CD4-positive, alpha-beta T cell treated with Interleukin-12 subunit alpha and Interleukin-12 subunit beta, for 1 hour (primary cell): Measurements from ENCODE around the gene TDRD12.
A peak's percentile ranks its signal among the peaks of the same experiment; 100 is the strongest.
"Not testable (repeated sequence)": the region's sequence is repeated elsewhere in the genome, so short reads cannot be mapped to it uniquely, and the experiment has no call there.

Experiments
- DNase-seq: peaks from one replicate; pipeline ENCODE4 v3.0.0-alpha.2; 2020

TDRD12 gene

DNA sequence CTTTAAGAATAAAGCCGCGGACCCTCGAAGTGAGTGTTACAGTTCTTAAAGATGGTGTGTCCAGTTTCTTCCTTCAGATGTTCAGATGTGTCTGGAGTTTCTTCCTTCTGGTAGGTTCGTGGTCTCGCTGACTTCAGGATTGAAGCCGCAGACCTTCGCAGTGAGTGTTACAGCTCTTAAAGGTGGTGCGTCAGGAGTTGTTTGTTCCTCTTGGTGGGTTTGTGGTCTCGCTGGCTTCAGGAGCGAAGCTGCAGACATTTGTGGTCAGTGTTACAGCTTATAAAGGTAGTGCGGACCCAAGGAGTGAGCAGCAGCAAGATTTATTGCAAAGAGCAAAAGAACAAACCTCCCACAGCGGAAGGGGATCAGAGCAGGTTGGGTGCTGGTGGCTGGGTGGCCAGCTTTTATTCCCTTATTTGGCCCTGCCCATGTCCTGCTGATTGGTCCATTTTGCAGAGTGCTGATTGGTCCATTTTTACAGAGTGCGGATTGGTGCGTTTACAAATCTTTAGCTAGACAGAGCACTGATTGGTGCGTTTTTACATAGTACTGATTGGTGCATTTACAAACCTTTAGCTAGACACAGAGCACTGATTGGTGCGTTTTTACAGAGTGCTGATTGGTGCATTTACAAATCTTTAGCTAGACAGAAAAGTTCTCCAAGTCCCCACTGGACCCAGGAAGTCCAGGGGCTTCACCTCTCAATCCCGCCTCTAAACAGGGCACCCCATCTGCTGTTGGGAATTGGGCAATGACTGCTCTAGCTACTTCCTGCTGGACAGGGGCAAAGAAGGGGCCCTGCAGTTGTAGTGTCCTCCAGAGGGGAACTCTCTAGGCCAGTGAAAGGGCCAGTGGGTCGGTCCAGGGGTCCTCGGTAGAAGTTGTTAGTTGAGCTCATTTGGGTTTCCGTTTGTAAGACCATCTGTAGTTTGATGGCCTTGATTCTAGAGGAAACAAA, 26.1 kb upstream of the TDRD12 start:
- peak; percentile 60 for DNase-seq

DNA sequence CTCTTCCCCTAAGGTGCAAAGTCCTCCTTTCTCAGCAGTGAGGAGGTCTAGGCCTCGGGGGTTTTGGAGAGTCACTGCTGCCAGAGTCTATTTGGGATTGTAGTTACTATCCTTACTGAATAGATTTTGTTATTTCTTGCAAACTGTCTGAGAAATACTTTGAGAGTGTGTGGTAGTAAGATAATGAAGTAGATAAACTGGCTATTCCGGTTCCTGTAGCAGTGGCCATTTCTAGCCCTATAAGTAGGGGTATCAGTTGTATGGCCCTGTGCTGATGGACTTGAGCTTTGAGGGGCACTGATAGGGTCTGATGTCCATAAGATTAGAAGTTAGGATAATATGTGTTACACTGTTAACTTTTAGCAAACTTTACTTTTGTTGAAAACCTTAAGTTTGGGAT, 25.3 kb upstream of the TDRD12 start:
- DNase-seq, result not testable (repeated sequence)

DNA sequence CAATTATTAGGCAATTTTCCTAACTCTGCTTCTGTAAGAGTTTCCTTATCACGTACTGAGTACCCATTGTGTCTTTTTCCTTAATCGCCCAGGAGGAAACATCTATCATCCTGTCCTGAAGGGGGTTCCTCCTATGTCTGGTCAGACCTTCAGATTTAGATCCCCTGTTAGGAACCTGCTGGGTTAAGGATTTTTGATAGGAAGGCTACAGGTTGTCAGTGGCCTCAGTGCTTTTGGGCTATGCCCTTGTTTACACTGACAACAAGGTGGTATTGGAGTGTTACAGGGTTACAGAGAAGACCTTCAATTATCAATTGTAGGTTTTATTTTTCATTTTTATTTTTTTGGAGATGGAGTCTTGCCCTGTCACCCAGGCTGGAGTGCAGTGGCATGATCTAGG, 24.7 kb upstream of the TDRD12 start:
- not testable (repeated sequence) for DNase-seq

DNA sequence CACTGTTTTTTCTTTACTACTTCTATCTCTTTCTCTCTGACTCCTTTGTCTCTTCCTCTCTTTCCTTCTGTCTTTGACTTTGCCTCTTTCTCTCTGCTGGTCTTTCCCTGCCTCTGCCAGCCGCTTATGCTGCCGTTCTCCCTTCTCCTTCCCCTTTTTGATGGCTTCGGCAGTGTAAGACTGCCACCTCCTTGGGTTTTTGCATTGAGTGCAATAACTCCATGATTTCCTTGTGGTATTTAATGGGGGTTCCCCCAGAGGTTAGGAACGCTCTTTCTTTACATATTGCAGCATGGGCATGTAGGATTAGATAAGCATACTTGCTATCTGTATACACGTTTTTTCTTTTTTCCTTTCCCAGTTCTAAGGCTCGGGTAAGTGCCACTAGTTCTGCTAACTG, 24.1 kb upstream of the TDRD12 start:
- DNase-seq, result not testable (repeated sequence)

DNA sequence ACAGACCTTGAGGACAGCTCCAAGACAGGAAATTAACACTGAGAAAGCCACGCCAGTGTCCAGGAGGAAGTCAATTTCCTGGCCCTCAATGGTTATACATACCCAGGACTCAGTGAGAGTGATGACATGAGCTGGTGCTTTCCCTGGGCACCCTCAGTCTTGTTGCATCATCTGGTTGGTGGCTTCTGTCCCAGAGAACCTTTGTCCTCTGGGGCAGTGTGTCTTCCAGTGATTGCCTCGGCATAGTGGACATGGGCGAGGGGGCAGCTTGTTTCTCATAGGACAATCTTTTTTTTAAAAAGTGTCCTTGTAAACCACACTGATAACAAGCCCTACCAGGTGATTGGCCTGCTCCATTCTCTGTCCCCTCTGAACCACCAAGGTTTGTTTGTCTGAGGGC, 22.8 kb upstream of the TDRD12 start:
- not testable (repeated sequence) for DNase-seq

DNA sequence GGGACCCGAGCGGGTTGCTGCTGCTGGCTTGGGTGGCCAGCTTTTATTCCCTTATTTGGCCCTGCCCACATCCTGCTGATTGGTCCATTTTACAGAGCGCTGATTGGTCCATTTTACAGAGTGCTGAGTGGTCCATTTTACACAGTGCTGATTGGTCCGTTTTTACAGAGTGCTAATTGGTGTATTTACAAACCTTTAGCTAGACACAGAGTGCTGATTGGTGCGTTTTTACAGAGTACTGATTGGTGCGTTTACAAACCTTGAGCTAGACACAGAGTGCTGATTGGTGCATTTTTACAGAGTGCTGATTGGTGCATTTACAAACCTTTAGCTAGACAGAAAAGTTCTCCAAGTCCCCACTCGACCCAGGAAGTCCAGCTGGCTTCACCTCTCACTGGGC, 19.4 kb upstream of the TDRD12 start:
- not testable (repeated sequence) for DNase-seq

DNA sequence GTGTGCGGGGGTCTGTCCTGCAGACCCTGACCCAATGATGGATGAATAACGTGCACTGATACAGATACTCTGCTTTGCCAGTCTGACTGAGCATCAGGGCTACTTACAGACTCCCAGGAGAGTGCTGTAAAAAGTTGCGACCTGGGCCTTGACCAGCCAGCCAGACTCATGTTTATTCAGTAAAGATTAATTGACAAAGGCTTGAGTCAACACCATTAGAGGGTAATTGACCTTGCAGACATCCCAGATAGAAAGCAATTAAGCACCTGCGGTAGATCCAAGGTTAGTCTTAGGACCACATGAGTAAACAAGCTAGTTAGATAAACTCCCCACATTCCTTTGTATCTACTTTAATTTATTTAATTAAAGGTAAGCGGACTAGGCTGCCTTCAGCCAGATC, 17.6 kb upstream of the TDRD12 start:
- no peak for DNase-seq

DNA sequence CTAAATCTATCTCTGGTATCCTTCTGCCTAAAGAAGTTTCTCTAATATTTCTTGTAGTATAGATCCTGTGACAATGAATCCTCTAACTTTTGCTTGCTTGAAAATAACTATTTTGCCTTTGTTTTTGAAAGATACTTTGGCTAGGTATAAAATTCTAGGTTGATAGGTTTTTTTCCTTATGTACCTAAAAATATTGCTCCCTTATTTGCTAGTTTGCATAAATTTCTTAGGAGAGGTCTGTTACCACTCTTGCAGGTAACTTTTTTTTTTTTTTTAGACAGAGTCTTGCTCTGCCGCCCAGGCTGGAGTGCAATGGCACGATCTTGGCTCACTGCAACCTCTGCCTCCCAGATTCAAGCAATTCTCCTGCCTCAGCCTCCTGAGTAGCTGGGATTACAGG, 15.6 kb upstream of the TDRD12 start:
- DNase-seq, result not testable (repeated sequence)

DNA sequence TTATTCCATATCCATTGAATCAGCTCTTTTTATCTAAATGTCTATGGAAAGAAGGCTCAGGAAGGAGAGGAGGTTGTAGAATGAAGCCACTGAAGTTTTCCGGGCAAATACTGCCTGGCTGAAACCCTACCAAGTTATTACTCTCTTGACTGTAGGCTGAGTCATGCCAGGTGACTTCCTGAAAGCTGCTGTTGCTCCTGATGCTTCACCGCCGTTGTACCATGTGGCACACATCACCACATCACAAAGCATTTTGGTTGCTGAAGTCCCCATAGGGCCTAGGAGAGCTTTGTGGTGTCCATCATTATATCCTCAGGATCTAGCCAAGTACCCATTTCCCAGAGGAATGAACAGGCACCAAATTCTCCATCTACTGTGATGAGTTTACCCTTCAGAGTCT, 11.1 kb upstream of the TDRD12 start:
- DNase-seq, result no peak

DNA sequence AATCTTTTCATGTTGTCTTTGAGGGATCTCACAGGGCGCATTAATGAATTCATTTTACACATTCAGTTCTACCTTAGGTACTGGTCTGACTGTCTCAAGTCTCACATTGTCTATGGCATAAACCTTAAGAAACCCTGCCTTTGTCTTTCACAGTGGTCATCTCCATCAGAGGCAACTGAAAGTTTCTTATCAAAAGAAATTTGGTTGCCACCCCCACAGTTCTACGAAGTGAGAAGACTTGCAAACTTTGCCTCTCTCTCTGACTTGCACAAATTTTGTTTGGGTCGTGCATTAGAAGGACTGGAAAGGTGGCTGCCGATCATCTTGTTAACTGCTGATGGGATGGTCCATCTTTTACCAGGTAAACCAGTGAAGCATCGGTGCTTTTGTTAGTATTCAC, 10.5 kb upstream of the TDRD12 start:
- DNase-seq, result no peak

DNA sequence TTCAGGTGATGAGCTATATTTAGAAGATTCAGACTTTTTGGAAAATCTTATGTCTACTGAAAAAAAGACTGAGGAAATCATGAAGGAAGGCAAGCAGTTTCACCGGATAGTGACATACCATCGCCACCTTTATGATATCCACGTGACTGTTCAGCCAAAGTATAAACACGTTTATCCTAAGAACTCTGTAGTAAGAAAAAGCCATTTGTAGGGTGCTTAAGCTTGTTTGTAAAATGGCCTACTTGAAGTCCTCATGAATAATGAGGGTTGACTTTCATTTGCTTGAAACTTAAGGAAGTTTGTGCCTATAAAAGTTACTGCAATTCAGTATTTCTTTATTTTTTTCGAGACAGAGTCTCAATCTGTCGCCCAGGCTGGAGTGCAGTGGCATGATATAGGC, 7.8 kb upstream of the TDRD12 start:
- DNase-seq, result no peak

DNA sequence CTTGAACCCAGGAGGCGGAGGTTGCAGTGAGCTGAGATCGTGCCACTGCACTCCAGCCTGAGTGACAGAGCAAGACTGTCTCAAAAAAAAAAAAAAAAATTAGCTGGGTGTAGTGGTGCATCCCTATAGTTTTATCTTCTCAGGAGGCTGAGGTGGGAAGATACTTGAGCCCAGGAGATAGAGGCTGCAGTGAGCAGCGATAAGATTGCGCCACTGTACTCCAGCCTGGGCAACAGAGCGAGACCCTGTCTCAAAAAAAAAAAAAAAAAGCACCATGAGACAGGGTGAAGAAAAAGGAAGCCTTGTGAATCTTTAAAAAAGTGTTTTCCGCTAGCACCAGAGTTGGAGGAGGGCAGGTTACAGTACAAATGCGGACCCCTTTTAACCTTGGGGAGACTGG, 3.4 kb upstream of the TDRD12 start:
- not testable (repeated sequence) for DNase-seq

DNA sequence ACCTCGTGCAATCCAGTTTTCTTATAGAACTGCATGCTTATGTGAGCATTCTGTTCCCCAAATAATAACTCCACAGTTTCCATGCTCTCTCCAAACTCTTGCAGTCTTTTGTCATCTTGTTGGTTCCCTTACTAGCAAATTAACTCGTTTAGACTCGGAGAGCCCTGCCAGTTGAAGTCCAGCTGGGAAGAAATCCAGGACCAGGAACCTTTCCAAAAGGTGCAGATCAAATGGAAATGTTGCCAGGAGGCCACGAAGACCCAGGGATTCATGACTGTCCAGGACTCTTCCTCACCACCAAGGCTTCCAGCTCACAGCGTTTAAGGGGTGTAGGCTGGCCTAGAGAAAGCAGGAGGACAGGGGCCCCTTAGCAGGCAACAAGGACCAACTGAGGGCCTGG, 2.1 kb upstream of the TDRD12 start:
- no peak for DNase-seq

DNA sequence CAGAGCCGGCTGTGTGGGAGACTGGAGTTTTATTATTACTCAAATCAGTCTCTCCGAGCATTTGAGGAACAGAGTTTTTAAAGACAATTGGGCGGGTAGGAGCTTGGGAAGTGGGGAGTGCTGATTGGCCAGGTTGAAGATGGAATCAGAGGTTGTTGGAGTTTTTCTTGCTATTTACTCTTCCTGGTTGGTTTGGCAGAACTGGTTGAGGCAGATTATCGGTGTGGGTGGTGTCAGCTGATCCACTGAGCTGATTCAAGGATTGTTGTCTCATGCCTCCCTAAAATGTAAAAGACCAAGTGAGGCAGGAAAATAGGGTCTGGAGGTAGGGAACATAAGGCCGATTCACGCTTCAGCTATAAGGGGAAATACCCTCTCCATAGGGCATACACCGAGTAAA, 1.3 kb upstream of the TDRD12 start:
- no peak for DNase-seq

DNA sequence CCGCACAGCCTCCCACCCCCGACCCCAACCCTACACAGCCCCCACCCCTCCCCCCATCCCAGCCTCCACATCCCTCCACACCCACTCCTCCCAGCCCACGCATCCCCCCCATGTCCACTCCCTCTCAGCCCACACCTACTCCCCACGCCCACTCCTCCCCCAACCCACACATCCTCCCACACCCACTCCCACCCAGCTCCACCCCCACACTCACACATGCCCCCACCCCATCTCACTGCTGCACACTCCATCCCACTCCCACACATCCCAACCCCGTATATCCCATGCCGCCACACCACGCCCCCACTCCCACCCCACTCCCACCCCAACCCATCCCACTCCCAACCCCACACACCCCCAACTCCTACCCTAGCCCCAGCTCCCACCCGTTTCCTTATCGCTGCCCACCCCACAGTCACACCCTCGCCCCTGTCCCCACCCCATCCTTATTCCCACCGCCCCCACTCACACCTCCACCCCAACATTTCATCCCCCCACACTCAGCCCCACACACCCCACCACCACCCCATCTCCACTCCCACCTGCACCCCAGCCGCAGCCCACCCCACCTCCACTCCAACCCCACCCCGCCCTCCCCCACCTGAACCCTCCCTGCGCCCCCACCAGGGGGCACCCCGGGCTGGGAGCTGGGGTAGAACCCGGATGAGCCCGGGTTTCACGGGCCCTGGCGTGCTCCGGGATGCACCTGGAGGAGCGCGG, 809 bp downstream of the TDRD12 start:
- no peak for DNase-seq

DNA sequence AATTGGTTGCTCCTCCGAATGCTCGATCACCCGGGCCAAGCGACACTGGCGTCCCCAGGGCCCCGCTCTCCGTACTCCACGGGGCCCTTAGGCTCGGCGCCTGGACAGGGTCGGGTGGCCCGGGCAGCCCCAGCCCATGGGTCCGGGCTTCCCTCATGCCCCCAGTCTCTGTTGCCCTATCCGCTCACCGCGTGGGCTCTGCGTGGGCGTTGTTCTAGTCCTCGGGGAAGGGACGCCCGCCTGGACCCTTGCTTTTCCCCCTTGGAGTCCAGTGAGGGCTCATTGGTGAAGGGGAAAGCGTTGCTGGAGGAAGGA, 1.3 kb downstream of the TDRD12 start:
- DNase-seq, result no peak

DNA sequence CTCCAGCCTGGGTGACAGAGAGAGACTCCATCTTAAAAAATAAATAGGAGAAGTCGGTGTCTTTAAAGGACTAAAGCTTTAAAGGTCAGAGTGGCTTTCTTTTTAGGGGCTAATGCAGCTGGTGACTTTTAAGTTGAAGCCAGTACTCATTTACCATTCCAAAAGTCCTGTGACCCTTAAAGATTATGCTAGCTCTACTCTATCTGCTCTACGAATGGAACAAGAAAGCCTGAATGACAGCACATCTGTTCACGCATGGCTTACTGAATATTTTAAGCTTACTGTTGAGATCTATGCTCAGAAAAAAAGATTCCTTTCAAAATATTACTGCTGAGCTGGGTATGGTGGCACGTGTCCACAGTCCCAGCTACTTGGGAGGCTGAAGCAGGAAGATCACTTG, 16.4 kb downstream of the TDRD12 start:
- no peak for DNase-seq

DNA sequence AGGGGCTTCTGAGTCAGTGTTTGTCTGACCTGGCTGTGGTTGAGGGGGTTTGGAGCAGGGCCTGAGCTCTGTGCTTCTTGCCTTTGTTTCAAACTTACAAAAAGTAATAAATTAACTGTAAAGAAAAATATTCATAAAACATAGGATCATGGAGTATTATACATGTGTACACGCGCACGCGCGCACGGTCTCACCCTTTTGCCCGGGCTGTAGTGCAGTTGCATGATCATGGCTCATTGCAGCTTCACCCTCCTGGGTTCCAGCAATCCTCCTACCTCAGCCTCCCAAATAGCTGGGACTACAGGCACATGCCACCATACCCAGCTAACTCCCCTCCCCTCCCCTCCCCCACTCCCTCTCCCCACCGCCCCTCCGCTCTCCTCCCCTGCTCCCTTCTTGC, 23.5 kb downstream of the TDRD12 start:
- no peak for DNase-seq

DNA sequence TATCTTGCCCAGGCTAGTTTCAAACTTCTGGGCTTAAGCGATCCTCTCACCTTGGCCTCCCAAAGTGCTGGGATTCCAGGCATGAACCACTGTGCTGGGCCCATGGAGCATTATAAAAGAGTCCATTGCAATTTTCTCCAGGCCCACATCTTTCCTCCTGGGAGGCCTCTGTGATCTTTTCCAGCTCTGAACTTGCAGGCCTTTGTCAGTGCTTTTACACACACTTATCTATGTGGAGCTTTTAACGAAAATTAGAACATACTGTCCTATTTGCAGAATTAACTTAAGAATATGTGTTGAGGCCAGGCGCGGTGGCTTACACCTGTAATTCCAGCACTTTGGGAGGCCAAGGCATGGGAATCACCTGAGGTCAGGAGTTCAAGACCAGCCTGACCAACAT, 23.9 kb downstream of the TDRD12 start:
- no peak for DNase-seq

DNA sequence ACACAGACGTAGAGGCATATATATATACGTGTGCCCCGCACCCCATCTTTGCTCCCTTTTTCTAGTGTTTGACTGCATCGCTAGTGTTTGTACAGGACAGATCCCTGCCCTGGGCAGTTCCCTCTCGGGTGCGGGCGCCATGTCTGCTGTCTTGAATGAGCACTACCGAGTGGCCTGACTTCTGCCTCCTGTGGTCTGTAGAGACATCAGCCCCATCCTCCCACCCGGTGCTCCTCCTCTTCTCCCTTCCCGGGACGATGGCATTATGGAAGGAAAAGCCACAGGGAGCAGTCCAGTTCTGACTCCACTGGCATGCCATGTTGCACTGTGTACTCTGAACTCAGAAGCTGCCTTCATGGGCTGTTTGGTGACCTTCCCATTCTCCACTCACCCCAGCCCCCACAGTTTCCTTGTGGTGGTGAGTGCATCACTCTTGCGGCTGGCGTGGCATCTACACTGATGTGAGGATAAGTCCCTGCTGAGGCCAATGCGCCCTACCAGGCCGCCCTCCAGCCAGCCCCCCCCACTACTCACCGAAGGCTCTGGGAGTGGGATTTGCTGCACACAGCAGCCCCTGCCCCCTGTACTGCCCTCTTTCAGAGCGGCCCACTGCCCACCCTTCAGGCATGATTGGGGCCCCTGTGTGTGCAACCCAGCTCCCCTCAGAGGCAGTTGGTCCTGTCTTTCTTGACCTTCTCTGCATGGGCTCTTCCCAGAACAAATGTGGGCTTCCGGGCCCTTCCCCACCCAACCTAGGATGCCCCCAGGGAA, 25.2 kb downstream of the TDRD12 start:
- DNase-seq, result no peak

DNA sequence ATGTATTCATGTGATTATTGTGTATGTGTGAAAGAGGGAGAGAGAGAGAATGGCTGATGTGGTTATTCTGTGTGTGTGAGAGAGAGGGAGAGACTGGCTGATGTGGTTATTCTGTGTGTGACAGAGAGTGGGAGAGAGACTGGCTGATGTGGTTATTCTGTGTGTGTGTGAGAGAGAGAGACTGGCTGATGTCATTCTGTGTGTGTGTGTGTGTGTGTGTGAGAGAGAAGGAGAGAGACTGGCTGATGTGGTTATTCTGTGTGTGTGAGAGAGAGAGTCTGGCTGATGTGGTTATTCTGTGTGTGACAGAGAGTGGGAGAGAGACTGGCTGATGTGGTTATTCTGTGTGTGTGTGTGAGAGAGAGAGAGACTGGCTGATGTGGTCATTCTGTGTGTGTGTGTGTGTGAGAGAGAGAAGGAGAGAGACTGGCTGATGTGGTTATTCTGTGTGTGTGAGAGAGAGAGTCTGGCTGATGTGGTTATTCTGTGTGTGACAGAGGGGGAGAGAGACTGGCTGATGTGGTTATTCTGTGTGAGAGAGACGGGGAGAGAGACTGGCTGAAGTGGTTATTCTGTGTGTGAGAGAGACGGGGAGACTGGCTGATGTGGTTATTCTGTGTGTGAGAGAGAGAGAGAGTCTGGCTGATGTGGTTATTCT, 26.2 kb downstream of the TDRD12 start:
- peak; percentile 54 for DNase-seq

DNA sequence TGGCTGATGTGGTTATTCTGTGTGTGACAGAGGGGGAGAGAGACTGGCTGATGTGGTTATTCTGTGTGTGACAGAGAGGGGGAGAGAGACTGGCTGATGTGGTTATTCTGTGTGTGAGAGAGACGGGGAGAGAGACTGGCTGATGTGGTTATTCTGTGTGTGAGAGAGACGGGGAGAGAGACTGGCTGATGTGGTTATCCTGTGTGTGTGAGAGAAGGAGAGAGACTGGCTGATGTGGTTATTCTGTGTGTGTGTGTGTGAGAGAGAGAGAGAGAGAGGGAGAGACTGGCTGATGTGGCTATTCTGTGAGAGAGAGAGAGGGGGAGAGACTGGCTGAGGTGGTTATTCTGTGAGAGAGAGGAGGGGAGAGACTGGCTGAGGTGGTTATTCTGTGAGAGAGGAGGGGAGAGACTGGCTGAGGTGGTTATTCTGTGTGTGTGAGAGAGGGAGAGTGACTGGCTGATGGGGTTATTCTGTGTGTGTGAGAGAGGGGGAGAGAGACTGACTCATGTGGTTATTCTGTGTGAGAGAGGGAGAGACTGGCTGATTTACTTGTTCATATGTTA, 27.1 kb downstream of the TDRD12 start:
- peak; percentile 66 for DNase-seq

DNA sequence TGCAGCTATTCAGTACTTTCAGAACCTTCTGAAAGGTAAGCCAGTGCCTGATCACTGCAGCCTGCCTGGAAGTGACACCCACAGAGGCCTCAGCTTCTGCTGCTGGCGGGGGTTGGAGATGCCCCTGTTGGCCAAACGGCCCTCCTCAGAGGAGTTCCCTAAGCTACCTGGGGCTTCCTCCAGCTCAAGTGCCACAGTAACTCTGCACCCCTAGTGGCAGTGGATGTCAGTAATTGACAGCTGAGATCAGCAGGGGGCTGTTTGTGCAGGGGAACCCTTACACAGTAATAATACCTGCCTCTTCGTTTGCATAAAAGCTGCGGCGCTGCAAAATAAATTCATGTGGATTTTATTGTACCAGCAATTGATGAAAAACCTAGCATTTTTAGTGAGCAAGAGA, 28.9 kb downstream of the TDRD12 start:
- DNase-seq, result peak; percentile 7
